Activated T-cell treated with anti-CD3 and anti-CD28 coated beads, Interleukin-2, amount 50 U/mL, for 1 hour (primary cell): ENCODE measurements around the gene AGO3.

Source experiments
- DNase-seq: peaks from one replicate; pipeline ENCODE4 v3.0.0-alpha.2; 2020

The AGO3 gene

GRCh38 chr1:36098650-36099365, 167.9 kb downstream of the AGO3 start:
- DNase-seq = no peak

DNA sequence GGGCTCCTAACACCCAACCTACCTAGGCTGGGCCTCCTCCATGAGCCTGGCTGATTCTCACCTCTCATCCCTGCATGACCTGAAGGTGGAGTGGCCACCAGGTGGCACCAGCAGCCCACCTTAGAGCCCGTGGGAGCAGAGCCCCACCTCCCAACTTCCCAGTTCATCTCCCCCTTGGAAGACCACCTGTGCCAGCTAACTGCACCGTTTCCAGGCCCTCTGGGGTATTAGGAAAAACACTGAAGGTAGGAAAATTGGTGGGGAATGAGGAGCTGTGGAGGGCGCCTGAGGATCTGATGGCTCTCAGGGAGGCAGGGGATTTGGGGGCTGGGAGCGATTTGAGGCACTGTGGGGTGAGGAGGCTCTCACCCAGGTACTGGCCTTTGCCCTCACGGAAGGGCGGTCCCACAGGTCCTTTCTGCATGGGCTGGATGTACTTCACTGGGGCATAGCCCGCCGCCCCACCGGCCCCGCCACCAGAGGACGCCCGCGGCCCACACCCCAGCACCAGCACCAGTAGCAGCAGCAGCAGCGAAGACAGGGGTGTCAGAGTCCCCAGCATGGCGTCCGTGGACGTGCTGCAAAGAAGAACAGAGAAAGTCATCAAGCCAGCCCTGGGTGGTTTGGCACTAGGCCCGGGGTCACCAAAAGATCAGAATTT, 168.9 kb downstream of the AGO3 start:
- peak; percentile 83 for DNase-seq

- no peak for DNase-seq
These were observed 169.5 kb downstream of the AGO3 start for GRCh38 chr1:36100376-36100775.

- DNase-seq = no peak
These were observed 170.6 kb downstream of the AGO3 start for GRCh38 chr1:36101546-36101945.

DNA sequence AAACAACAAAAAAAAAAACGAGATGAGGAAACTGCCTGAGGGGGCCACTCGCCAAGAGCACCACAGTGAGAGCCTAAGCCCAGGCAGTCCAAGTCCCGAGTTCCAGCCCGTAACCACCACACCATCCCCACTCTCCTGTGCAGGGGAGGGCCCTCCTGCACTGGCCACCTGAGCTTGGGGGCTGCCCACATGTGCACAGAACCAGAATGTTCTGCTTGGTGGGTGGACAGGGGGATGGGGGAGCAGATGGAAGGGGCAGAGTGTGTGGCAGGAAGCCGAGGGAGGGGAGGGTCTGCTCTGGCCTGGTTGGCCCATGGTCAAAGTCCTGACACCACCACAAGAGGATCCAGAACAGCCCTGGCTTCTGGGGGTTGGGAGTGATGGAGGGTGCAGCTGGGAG, 175.4 kb downstream of the AGO3 start:
- no peak for DNase-seq

GRCh38 chr1:36107394-36107793, 176.5 kb downstream of the AGO3 start:
- no peak for DNase-seq

DNA sequence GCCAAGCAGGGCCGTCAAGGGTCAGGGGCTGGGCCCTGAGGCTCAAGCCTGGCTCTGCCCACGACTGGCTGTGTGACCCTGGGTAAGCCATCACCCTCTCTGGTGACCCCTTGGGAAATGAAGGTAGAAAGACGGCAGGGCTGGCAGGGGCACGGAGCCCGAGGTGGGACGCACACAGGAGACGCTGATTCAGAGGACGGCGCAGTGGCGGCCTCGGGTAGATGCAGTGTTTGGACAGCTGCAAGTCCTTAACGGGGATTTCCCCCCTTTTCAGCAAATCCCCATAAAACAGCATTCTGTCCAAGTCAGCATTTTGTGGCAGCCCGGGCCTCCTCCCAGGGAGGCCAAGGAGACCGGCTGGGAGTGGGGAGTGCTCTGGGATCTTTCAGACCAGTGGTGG, 177.4 kb downstream of the AGO3 start:
- no peak for DNase-seq

- DNase-seq = peak; percentile 57
These were observed 178.3 kb downstream of the AGO3 start for GRCh38 chr1:36109041-36109679.

DNA sequence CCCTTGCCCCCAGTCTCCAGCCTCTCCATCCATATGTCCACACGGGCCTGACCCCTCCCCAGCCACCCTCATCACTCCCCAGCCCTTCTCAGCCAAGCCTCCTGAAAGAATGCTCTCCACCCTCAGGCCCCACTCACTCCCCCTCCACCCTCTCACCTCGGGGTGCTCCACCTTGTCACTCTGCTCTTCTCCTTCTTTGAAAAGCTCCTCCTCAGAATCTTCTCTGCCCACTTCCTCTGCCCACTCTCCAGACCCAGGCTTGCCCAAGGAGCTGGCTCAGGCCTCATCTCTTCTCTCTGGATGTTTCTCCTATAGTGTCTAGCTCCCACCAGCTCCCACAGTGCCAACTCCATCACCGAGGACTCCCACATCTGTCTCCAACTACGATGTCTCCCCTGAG, 180.2 kb downstream of the AGO3 start:
- DNase-seq = no peak

- no peak for DNase-seq
These were observed 181.9 kb downstream of the AGO3 start for GRCh38 chr1:36112823-36113222.

GRCh38 chr1:36114371-36114770, 183.5 kb downstream of the AGO3 start:
- no peak for DNase-seq

- DNase-seq = no peak
These were observed 184.3 kb downstream of the AGO3 start for GRCh38 chr1:36115200-36115669.

DNA sequence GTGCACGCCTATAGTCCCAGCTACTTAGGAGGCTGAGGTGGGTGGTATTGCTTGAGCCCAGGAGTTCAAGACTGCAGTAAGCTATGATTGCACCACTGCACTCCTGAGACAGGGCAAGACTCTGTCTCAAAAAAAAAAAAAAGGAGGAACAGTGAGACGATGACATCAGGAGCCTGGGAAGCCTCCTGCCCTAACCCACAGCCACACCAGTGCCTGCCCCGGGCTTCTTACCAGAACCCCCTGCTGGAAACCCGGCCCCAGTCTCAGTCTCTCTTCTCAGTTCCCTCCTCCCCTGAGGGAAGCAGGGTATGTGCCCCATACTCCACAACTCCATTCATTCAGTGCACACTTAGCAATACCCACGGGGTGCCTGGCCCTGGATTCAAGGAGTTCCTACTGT, 185.0 kb downstream of the AGO3 start:
- DNase-seq = no peak

- DNase-seq = no peak
These were observed 186.0 kb downstream of the AGO3 start for GRCh38 chr1:36116901-36117300.

DNA sequence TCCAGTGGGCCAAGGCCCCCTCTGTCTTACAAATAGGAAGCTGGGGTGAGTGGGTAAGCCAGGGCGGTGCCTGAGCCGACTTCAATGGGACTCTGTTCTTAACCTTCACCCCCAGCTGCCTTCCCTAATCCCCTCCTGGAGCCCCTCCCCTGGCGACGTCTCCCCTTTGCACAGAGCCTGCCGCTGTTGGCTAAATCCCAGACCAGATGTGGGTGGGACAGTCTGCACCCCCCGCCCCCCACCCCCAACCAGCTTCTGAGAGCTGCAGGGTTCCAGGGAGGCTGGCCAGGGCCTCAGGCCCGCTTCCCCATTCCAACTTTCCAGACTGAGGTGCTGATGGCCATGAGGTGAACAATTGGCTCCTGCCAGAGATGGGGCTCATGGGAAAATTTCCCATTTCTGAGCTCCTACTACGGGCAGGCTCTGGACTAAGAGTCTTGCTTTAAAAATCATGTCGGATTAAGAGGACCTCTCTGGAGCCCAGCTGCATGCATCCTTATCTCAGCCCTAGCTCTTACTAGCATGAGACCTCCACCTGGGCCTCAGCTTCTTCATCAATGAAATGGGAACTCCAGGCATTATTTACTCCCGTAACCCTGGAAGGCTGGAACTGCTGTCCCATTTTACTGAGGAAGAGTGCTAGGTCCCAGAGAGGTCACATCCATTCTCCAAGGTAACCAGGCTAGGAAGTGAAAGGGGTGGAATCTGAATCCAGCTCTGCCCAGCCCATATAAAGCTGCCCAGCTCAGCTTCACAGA, 187.7 kb downstream of the AGO3 start:
- DNase-seq = no peak

GRCh38 chr1:36119456-36119855, 188.6 kb downstream of the AGO3 start:
- DNase-seq = no peak
